ENCODE measurements around the gene WDR20.
"Not testable (repeated sequence)": the region's sequence is repeated elsewhere in the genome, so short reads cannot be mapped to it uniquely, and the experiment has no call there.

Gene WDR20

GRCh38 chr14:102139286-102140026 is at the start of gene WDR20:
Gene WDR20 (plus strand): TSS chr14:102139897. CDS start chr14:102139924, 27 bp downstream.
- peak; percentile 100 for DNase-seq

GRCh38 chr14:102090713-102091112 is 49.0 kb upstream of the WDR20 start:
- DNase-seq = no peak

- DNase-seq = no peak
Observed at GRCh38 chr14:102092806-102093205, 46.9 kb upstream of the WDR20 start.

- DNase-seq = no peak
Observed at GRCh38 chr14:102094101-102094500, 45.6 kb upstream of the WDR20 start.

- peak; percentile 48 for DNase-seq
Observed at GRCh38 chr14:102095231-102095870, 44.3 kb upstream of the WDR20 start.

GRCh38 chr14:102095871-102096568 is 43.7 kb upstream of the WDR20 start:
- DNase-seq = no peak

GRCh38 chr14:102096569-102097188 is 43.0 kb upstream of the WDR20 start:
- DNase-seq = peak; percentile 60

DNA sequence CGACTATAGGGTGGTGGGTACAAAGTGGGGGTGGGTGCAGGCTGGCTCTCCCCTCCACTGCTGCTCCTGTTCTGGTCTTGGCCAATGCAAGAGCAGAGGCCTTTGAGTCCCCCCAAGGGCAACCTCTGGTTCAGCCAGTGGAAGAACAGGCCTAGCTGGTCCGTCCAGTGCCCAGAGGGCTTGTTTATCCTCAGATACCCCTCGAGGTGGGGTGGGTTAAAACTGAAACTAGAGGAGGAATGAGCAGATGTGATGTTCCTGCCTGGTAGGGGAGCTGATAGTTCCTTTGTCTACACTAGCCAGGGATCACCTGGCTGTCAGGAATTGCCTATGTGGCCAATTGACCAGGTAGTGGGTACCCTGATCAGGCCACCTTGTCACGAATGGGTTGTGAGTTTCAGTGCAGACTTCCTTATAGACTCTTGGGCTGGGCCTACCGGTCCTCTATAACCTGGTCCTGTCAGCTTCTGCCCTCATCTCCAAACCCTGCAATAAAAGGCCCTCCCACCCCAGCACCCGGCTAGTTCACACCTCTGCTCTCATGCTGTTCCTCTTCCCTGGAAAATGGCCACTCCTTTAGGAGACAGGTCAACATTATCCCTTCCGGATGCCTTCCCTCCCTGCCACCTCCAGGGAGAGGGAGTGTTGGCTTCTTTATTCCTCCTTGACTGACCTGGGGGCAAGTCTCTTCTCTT is 42.1 kb upstream of the WDR20 start:
- no peak for DNase-seq

DNA sequence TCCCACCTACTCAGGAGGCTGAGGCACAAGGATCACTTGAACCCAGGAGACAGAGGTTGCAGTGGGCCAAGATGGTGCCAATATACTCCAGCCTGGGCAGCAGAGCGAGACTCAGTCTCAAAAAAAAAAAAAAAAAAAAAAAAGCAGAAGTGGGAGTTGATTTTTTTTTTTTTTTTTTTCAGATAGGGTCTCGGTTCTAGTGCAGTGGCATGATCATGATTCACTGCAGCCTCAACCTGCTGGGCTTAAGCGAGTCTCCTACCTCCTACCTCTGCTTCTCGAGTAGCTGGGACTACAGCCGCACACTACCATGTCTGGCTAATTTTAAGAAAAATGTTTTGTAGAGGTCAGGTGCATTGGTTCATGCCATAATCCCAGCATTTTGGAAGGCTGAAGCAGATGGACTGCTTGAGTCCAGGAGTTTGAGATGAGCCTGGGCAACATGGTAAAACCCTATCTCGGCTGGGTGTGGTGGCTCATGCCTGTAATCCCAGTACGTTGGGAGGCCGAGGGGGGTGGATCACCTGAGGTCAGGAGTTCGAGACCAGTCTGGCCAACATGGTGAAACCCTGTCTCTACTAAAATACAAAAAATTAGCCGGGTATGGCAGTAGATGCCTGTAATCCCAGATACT is 36.5 kb upstream of the WDR20 start:
- no peak for DNase-seq

- no peak for DNase-seq
Observed at GRCh38 chr14:102105369-102105768, 34.3 kb upstream of the WDR20 start.

- not testable (repeated sequence) for DNase-seq
Observed at GRCh38 chr14:102109332-102109731, 30.4 kb upstream of the WDR20 start.

DNA sequence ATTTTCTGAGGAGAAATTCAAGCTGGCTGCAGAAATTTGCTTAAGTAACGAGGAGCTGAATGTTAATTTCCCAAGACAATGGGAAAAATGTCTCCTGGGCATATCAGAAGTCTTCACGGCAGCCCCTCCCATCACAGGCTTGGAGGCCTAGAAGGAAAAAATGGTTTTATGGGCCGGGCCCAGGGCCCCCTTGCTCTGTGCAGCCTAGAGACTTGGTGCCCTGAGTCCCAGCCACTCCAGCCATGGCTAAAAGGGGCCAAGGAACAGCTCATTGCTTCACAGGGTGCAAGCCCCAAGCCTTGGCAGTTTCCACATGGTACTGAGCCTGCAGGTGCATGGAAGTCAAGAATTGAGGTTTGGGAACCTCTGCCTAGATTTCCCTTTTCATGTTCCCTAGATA is 28.6 kb upstream of the WDR20 start:
- DNase-seq = no peak

DNA sequence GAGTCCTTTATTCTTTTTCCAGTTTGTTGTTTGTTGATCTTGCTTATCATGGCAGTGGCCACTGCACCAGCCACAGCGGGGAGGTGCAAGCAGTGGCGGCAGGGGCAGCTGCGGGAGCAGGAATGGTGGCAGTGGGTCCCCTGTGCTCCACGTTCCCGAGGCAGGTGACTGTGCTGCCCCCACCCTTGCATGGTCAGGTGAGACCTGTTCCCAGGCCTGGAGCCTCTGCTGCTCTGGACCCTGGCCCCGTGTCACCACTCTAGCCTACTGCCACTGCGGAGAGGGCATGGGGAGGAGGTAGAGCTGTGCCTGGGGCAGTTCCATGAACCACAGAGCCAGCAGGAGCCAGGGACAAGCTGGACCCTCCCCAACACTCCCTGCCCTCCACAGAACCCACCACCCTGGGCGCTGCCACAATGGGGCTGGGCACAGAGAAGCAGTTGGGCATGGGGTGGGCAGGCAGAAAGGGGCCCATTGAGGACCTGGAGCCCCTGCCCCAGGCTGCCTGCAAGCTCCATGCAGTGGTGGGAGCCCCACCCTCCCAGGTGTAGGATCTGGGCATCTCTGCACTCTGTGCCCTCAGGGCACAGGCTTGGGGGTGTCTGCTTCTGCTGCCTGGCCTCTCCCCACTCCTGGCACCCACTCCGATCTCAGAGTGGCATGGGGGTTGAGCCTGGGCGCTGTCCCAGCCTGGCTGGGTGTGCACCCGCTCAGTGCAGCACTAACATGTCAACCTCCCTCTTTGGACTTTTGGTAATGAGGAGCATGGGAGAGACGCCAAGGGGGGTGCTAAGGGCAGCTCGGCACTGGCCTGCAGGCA is 23.1 kb upstream of the WDR20 start:
- no peak for DNase-seq

DNA sequence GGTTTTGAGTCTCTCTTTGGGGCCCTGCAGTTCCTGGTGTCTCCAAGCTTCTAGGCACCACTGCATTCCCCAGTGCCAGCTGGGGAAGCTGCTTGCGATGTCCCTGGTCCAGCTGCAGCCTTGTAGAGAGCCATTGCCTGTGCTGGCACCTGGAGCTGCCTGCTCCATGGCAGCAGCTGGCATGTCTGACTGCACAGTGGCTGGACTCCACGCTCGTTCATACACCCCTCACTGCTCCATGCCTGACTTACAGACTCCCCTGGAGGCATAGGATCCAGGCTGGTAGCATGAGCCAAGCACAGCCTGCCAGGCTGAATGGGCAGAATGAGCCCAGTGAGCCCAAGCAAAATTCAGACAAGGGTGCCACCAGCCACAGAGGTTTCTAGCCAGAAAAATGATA is 21.8 kb upstream of the WDR20 start:
- DNase-seq = no peak

DNA sequence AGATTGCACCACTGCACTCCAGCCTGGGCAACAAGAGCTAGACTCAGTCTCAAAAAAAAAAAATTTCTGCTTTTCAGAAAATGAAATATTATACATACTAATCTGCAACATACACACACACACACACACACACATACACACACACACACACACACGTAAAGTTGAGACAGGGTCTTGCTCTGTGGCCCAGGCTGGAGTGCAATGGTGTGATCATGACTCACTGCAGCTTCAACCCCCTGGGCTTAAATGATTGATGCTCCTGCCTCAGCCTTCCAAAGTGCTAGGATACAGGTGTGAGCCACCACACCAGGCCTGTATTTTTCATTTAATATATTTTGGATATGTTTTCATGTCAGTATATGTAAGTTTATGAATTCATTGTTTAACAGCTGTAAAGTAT is 18.8 kb upstream of the WDR20 start:
- DNase-seq = no peak

GRCh38 chr14:102121567-102121966 is 18.1 kb upstream of the WDR20 start:
- no peak for DNase-seq

DNA sequence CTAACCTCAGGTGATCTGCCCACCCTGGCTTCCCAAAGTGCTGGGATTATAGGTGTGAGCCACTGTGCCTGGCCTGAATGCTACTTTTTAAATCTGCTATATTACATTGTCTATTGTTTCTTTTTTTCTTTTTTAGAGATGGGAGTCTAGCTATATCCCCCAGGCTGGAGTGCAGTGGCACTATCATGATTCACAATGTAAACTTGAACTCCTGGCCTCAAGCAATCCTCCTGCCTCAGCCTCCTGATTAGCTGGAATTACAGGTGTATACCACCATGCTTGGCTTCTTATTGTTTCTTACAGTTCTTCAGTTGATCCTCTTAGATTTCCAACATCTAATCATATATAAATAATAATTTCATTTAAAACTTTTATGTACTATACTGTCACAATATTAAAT is 15.3 kb upstream of the WDR20 start:
- no peak for DNase-seq

GRCh38 chr14:102125546-102125945 is 14.2 kb upstream of the WDR20 start:
- DNase-seq = no peak

DNA sequence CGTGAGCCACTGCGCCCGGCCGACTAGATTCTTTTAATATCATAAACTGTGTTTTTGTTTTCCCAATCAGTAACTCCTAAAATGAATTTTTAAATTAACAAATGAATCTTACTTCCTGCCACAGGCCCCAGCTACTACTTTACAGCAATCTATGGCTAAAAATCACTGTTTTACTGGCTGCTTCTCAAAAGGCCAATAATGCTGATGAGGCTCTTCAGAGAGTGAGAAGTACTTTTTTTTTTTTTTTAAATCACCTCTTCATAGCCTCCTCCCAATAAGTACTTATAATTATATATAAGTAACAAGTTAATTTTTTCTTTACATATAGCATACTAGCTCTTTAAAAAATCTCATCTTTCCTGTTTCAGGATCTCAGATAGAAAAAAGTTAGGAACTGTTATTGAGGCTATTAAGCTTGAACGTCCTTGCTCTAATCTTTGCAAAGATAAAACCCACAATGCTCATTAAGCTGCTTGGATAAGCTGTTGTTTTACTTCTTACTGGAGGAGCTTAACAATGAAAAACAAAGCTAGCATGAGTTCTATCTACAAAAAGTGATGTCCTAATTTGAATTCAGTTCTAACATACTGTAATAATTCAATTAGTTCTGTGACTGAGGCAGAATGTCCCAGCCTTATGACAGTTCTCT is 12.8 kb upstream of the WDR20 start:
- DNase-seq = no peak

DNA sequence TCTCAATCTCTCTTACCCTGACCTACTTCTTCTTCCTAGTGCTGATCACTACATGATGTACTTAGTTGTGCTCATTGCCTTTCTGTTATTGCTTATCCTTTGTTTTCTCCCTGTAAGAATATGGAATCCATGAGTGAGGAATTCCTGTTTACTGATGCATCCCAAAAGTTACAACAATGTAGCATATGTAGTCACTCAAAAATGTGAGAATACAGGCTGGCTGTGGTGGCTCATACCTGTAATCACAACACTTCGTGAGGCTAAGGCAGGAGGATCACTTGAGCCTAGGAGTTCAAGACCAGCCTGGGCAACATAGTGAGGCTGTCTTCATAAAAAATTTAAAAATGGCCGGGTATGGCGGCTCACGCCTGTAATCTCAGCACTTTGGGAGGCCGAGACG is 8.0 kb upstream of the WDR20 start:
- DNase-seq = no peak

DNA sequence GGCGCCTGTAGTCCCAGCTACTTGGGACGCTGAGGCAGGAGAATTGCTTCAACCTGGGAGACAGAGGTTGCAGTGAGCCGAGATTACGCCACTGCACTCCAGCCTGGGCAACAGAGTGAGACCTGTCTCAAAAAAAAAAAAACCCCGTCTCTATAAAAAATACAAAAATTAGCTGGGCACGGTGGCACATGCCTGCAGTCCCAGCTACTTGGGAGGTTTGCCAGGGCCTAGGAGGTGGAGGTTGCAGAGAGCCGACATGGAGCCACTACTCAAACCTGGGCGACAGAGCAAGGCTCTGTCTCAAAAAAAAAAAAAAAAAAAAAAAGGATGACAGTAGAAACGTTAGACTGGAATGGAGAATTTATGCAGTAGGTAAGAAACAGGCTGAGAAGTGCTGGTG is 5.7 kb upstream of the WDR20 start:
- not testable (repeated sequence) for DNase-seq
